MM.1S (cell line): ENCODE measurements around the gene CAB39.

Source experiments
- DNase-seq: peaks from one replicate; pipeline ENCODE4 v3.0.0-alpha.2; 2015
- H2AFZ ChIP-seq: fragments of 300-600 bp; sonication (generic); 2 replicates; pipeline ENCODE4 v1.6.0; 2016; ENCODE audit warnings: antibody characterized with exemption, low read length
- H3F3A ChIP-seq: fragments of 300-600 bp; sonication (generic); 2 replicates; pipeline ENCODE4 v1.6.1; 2016; ENCODE audit warnings: mild to moderate bottlenecking, antibody characterized with exemption, low read length, moderate library complexity, mixed read lengths; ENCODE audit not compliant: insufficient read depth
- H3K27ac ChIP-seq: fragments of 300-600 bp; sonication (generic); 2 replicates; pipeline ENCODE4 v1.5.1; 2016; ENCODE audit warnings: mild to moderate bottlenecking, low read length
- H3K27me3 ChIP-seq: fragments of 300-600 bp; sonication (generic); replicated peaks from 2 replicates; pipeline ENCODE4 v1.6.0; 2016; ENCODE audit warnings: low read length; ENCODE audit not compliant: insufficient read depth
- H3K36me3 ChIP-seq: fragments of 300-600 bp; sonication (generic); replicated peaks from 2 replicates; pipeline ENCODE4 v1.6.1; 2016; ENCODE audit warnings: mild to moderate bottlenecking, low read length, mixed read lengths; ENCODE audit not compliant: insufficient read depth
- H3K4me1 ChIP-seq: fragments of 300-600 bp; sonication (generic); 2 replicates; pipeline ENCODE4 v1.6.1; 2016; ENCODE audit warnings: low read length, mixed read lengths
- H3K4me2 ChIP-seq: fragments of 300-600 bp; sonication (generic); 2 replicates; pipeline ENCODE4 v1.6.0; 2016; ENCODE audit warnings: low read depth, low read length
- H3K4me3 ChIP-seq: fragments of 300-600 bp; sonication (generic); 2 replicates; pipeline ENCODE4 v1.5.1; 2016; ENCODE audit warnings: low read length, mixed read lengths
- H3K79me2 ChIP-seq: fragments of 300-600 bp; sonication (generic); 2 replicates; pipeline ENCODE4 v1.6.1; 2016; ENCODE audit warnings: mixed run types, low read length, mixed read lengths
- H3K9ac ChIP-seq: fragments of 300-600 bp; sonication (generic); 2 replicates; pipeline ENCODE4 v1.6.1; 2016; ENCODE audit warnings: low read length, mixed read lengths
- H3K9me2 ChIP-seq: fragments of 300-600 bp; sonication (generic); replicated peaks from 2 replicates; pipeline ENCODE4 v1.6.1; 2016; ENCODE audit warnings: mild to moderate bottlenecking, low read length, mixed read lengths; ENCODE audit not compliant: insufficient read depth
- H3K9me3 ChIP-seq: fragments of 300-600 bp; sonication (generic); replicated peaks from 2 replicates; pipeline ENCODE4 v1.6.1; 2016; ENCODE audit warnings: mild to moderate bottlenecking, low read length, mixed read lengths; ENCODE audit not compliant: insufficient read depth
- H4K20me1 ChIP-seq: fragments of 300-600 bp; sonication (generic); 2 replicates; pipeline ENCODE4 v1.6.1; 2016; ENCODE audit warnings: mild to moderate bottlenecking, low read length, moderate library complexity, mixed read lengths; ENCODE audit not compliant: insufficient read depth
- CTCF ChIP-seq: fragments of 300-600 bp; sonication (generic); IDR thresholded peaks from 2 replicates; pipeline ENCODE4 v1.5.1; 2016; ENCODE audit warnings: antibody characterized with exemption, low read length, mixed read lengths
- EZH2 ChIP-seq: fragments of 300-600 bp; sonication (generic); optimal IDR thresholded peaks from 2 replicates; pipeline ENCODE3; 2017; ENCODE audit warnings: low read depth, mild to moderate bottlenecking, antibody characterized with exemption, low read length, mixed read lengths
- EZH2phosphoT487 ChIP-seq: fragments of 300-600 bp; sonication (generic); IDR thresholded peaks from 2 replicates; pipeline ENCODE4 v1.6.1; 2018; ENCODE audit warnings: antibody characterized with exemption, low read length

Gene CAB39

GRCh38 chr2:230862292-230862691 lies 149.7 kb downstream of the CAB39 start:
- peaks cover 16% of the 10 kb centered on the region for H3K4me1 ChIP-seq
- TF ChIP-seq EZH2 (no peak), EZH2phosphoT487 (no peak), CTCF (no peak)

GRCh38 chr2:230863031-230863430 lies 150.4 kb downstream of the CAB39 start:
- Histone ChIP-seq H3K9me2 (no peaks in the 10 kb centered on the region), H3K36me3 (no peaks in the 10 kb centered on the region), H3F3A (peaks cover 27% of the 10 kb centered on the region), H3K4me2 (no peak overlapping the region), H3K9me3 (no peaks in the 10 kb centered on the region), H3K27me3 (no peaks in the 10 kb centered on the region), H3K27ac (no peak overlapping the region), H4K20me1 (no peaks in the 10 kb centered on the region), H2AFZ (no peak overlapping the region), H3K9ac (no peak overlapping the region), H3K79me2 (peaks cover 36% of the 10 kb centered on the region), H3K4me3 (no peak overlapping the region), H3K4me1 (peaks cover 16% of the 10 kb centered on the region)
- no peak for DNase-seq
- TF ChIP-seq EZH2 (no peak), CTCF (no peak), EZH2phosphoT487 (no peak)

More at GRCh38 chr2:230862292-230862691, 149.7 kb downstream of the CAB39 start:
- Histone ChIP-seq H3K36me3 (no peaks in the 10 kb centered on the region), H3K4me3 (no peak overlapping the region), H2AFZ (no peak overlapping the region), H3F3A (peaks cover 19% of the 10 kb centered on the region), H3K27me3 (no peaks in the 10 kb centered on the region), H3K27ac (no peak overlapping the region; the same call in 1 of the 2 replicates), H3K9me2 (no peaks in the 10 kb centered on the region), H3K4me2 (no peak overlapping the region), H3K9me3 (no peaks in the 10 kb centered on the region), H3K9ac (no peak overlapping the region), H3K79me2 (peaks cover 30% of the 10 kb centered on the region), H4K20me1 (no peaks in the 10 kb centered on the region)
- DNase-seq: no peak

- Histone ChIP-seq H3K9ac (no peak overlapping the region), H3K27ac (no peak overlapping the region), H2AFZ (no peak overlapping the region), H3K4me2 (no peak overlapping the region), H3K9me2 (no peaks in the 10 kb centered on the region), H3K27me3 (no peaks in the 10 kb centered on the region), H3K4me3 (no peak overlapping the region), H3K4me1 (peaks cover 16% of the 10 kb centered on the region), H4K20me1 (no peaks in the 10 kb centered on the region), H3K9me3 (no peaks in the 10 kb centered on the region), H3K36me3 (no peaks in the 10 kb centered on the region), H3F3A (peaks cover 32% of the 10 kb centered on the region), H3K79me2 (peaks cover 42% of the 10 kb centered on the region)
- DNase-seq: no peak
- no peak for TF ChIP-seq CTCF
- no peak for TF ChIP-seq EZH2phosphoT487
- no peak for TF ChIP-seq EZH2
Measured at GRCh38 chr2:230863442-230864121, 150.9 kb downstream of the CAB39 start.
